Adrenal gland (tissue), 12 donors: ENCODE data around the gene KIF4A. TPM values are rescaled to one million over a fixed set of nuclear protein-coding genes. Genes with fewer than 3 reads are reported as not detected.
A peak's percentile ranks its signal among the peaks of the same experiment; 100 is the strongest.
"Not testable (repeated sequence)": the region's sequence is repeated elsewhere in the genome, so short reads cannot be mapped to it uniquely, and the experiment has no call there.

Source experiments
- DNase-seq, 7 donors: peaks; one replicate each; pipeline ENCODE4 v3.0.0-alpha.2; 2019 to 2020
- H3K27ac ChIP-seq, 5 donors: fragments of 200-600 bp; sonication (generic) in 4 of 5; 1 replicate in 3 of 5; 2 replicates in 2 of 5; pipeline versions ENCODE4 v1.5.1 to v1.8.0; 2016 to 2020; ENCODE audit warnings: mild to moderate bottlenecking in 1 of 5
- H3K27me3 ChIP-seq: fragments of 200-600 bp; 2 replicates; pipeline ENCODE4 v1.8.0; 2021
- H3K36me3 ChIP-seq, 2 donors: fragments of 200-600 bp; replicated peaks in 1 of 2; 1 replicate in 1 of 2; 2 replicates in 1 of 2; pipeline versions ENCODE4 v1.5.1 to v1.8.0; 2018 to 2022
- H3K4me1 ChIP-seq, 2 donors: fragments of 200-600 bp; replicated peaks in 1 of 2; 1 replicate in 1 of 2; 2 replicates in 1 of 2; pipeline versions ENCODE4 v1.5.1 to v1.8.0; 2018 to 2021
- H3K4me3 ChIP-seq, 4 donors: fragments of 200-600 bp; sonication (generic) in 3 of 4; one replicate each; pipeline ENCODE4 v1.5.1; 2016 to 2018
- H3K9me3 ChIP-seq, 3 donors: fragments of 200-600 bp; sonication (generic) in 1 of 3; replicated peaks in 1 of 3; 1 replicate in 2 of 3; 2 replicates in 1 of 3; pipeline versions ENCODE4 v1.5.1 to v1.8.0; 2016 to 2021
- POLR2A ChIP-seq, 2 donors: fragments of 450-650 bp; IDR thresholded peaks; one replicate each; pipeline ENCODE4 v1.6.1; 2017; ENCODE audit warnings: antibody characterized with exemption in 2 of 2, mild to moderate bottlenecking in 2 of 2, moderate library complexity in 1 of 2
- WGBS, 4 donors: extraction: QIAGEN DNeasy Blood & Tissue Kit in 2 of 4; methylation state at CpG; one replicate each; pipeline versions ENCODE4 v1.1.5 to v1.1.7; 2013 to 2017; 5-methylcytosine and 5-hydroxymethylcytosine counted together
- intact Hi-C, 2 donors: fragments of 100-400 bp; cut with DNase I; formaldehyde crosslinking; loops; one replicate each; pipeline versions ENCODE4 v1.14.1 to v1.15.0; 2022 to 2023
- polyA plus RNA-seq, 3 donors: library from polyadenylated mRNA; stranded (reverse); fragments of 200-250 nt in 2 of 3; fragments of 350-450 nt in 1 of 3; fragmentation: Illumina TruSeq in 1 of 3; extraction: RNeasy Lipid Tissue Mini Kit (QIAGEN cat#74804) in 1 of 3; gene quantifications; one replicate each; pipeline ENCODE4 v1.2.3, GENCODE V29; 2013 to 2014
- total RNA-seq, 9 donors: library from RNA; depleted of rRNA in 4 of 9; stranded (reverse); fragments of >200 nt in 4 of 9; fragments of 120-200 nt in 1 of 9; fragmentation: NEBNext Ultra II Directional in 1 of 9; extraction: Animal tissue kit (Norgen Biotek cat#: 25700) in 1 of 9; gene quantifications; one replicate each; pipeline versions ENCODE4 v1.1.0 to v1.2.4, GENCODE V29; 2013 to 2023
- TF ChIP-seq, protein P1 (sequence below), 6 experiments: fragments of 450-650 bp in 4 of 6; fragments of 200-600 bp in 2 of 6; sonication (generic) in 1 of 6; IDR thresholded peaks; 1 replicate in 5 of 6; 2 replicates in 1 of 6; pipeline versions ENCODE4 v1.5.1 to v1.8.0; 2016 to 2021; ENCODE audit warnings: antibody characterized with exemption in 6 of 6, mild to moderate bottlenecking in 2 of 6, moderate library complexity in 1 of 6
- donor health status: healthy with polysubstance abuse.
- donor health status: Bipolar disorder and iron deficiency.
- donor health status: DM: yes; HTN: yes; CAD: no.
- donor health status: DM: no; HTN: no; CAD: no.
- donor health status: DM: no; HTN: no; CAD: no.
- donor health status: DM: yes; HTN: yes; CAD: no.

The KIF4A gene
- total and polyA plus RNA-seq, 12 donors = 0.08 to 6.6 (median 0.44) TPM

DNA sequence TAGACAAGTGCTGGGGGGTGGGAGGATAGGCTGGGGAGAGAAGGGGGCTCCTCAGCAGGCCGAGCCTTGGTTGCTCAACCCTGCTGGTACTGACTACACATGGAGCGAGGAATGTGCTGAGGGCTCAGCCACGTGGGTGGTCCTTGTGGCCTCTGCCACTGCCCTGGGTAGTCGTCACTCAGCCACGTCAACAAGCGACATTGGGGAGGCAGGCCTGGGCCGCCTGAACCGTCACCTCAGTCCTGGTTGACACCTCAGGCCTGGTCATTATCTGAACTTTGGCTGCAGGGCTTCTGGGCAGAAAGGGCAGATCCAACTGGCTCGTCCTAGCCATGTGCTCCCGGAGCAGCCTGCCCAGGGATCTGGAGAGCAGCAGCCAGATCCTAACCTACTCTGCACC lies 70.5 kb downstream of the KIF4A start:
- Histone ChIP-seq H3K9me3 (no peaks in the 10 kb centered on the region), H3K4me3 (no peak overlapping the region), H3K27me3 (no peaks in the 10 kb centered on the region), H3K4me1 (no peaks in the 10 kb centered on the region), H3K27ac (no peak overlapping the region), H3K36me3 (no peaks in the 10 kb centered on the region)
- TF ChIP-seq, protein P1, sequence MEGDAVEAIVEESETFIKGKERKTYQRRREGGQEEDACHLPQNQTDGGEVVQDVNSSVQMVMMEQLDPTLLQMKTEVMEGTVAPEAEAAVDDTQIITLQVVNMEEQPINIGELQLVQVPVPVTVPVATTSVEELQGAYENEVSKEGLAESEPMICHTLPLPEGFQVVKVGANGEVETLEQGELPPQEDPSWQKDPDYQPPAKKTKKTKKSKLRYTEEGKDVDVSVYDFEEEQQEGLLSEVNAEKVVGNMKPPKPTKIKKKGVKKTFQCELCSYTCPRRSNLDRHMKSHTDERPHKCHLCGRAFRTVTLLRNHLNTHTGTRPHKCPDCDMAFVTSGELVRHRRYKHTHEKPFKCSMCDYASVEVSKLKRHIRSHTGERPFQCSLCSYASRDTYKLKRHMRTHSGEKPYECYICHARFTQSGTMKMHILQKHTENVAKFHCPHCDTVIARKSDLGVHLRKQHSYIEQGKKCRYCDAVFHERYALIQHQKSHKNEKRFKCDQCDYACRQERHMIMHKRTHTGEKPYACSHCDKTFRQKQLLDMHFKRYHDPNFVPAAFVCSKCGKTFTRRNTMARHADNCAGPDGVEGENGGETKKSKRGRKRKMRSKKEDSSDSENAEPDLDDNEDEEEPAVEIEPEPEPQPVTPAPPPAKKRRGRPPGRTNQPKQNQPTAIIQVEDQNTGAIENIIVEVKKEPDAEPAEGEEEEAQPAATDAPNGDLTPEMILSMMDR (IDR thresholded peaks at IDR 0.05) = no peak
- no peak for TF ChIP-seq POLR2A (IDR thresholded peaks at IDR 0.05)
- 80 to 96% (median 83%) methylated on average over 2 to 10 of the region's 10 CpGs; no CpG with 5 or more reads in 1 of the 4 donors for WGBS, 4 donors
- intact Hi-C loops = no loop called here
- DNase-seq = no peak

DNA sequence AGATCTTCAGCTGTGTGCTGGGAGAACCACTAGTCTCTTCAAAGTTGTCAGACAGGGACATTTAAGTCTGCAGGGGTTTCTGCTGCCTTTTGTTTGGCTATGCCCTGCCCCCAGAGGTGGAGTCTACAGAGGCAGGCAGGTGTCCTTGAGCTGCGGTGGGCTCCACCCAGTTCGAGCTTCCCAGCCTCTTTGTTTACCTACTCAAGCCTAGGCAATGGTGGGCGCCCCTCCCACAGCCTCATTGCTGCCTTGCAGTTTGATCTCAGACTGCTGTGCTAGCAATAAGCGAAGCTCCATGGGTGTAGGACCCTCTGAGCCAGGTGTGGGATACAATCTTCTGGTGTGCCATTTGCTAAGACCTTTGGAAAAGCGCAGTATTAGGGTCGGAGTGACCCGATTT lies 78.8 kb downstream of the KIF4A start:
- H3K27ac ChIP-seq, intact Hi-C loops, H3K4me3 ChIP-seq, DNase-seq, H3K36me3 ChIP-seq, H3K4me1 ChIP-seq, H3K9me3 ChIP-seq: not testable (repeated sequence)
- WGBS, 4 donors = 75 to 100% (median 85%) methylated on average over 1 to 7 of the region's 7 CpGs
- peaks cover 16% of the 10 kb centered on the region for H3K27me3 ChIP-seq

DNA sequence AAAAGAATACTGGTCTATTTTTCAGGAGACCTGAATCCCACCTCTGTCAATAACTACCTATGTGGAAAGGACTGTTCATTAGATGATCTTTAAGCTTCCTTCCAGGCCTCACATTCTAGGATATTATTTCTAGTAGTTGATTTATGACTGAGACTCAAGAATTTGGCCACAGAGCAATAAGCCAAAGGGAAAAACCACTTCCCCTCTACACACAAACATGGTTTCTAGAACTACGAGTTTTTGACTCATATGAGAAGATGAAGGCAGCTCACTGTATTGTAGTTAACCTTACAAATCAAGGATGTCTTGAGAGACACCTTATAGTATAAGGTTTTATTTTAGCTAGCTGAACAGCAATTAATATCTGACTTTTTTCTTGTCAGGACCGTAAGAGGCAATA lies 96.3 kb downstream of the KIF4A start:
- Histone ChIP-seq H3K27me3 (peaks cover under 1% of the 10 kb centered on the region), H3K36me3 (no peaks in the 10 kb centered on the region), H3K4me1 (no peaks in the 10 kb centered on the region), H3K4me3 (no peak overlapping the region), H3K9me3 (no peaks in the 10 kb centered on the region), H3K27ac (no peak overlapping the region)
- TF ChIP-seq POLR2A (IDR thresholded peaks at IDR 0.05) = no peak
- TF ChIP-seq, protein P1 (IDR thresholded peaks at IDR 0.05) = no peak
- intact Hi-C loops = no loop called here
- DNase-seq = no peak
- WGBS, 4 donors = 60 to 80% (median 70%) methylated on average over 2 of the region's 2 CpGs

DNA sequence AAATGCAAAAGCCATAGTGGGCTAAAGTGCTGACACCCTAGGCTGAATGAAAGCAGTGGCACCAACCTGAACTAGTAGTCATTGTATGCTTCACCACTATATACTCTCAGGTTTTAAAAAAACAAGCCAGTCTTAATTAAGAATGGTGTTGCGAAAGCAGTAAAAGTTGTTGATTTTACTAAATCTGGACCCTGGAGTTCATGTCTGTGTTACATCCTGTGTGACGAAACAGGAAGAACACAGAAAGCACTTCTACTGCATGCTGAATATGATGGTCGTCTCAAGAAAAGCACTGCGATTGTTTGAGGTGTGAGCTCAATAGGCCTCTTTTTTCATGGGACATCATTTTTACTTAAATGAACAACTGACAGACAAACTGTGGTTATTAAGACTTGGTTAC lies 109.0 kb downstream of the KIF4A start:
- WGBS, 4 donors = 50 to 76% (median 60%) methylated on average over 1 to 4 of the region's 4 CpGs
- Histone ChIP-seq H3K27me3 (peaks cover 7% of the 10 kb centered on the region), H3K4me3 (no peak overlapping the region), H3K4me1 (no peaks in the 10 kb centered on the region), H3K36me3 (no peaks in the 10 kb centered on the region), H3K27ac (peak overlapping the region in 1 of 5 donors; percentile 3), H3K9me3 (no peaks in the 10 kb centered on the region)
- TF ChIP-seq, protein P1 (IDR thresholded peaks at IDR 0.05) = no peak
- TF ChIP-seq POLR2A (IDR thresholded peaks at IDR 0.05) = no peak
- no peak for DNase-seq
- intact Hi-C loops = no loop called here

DNA sequence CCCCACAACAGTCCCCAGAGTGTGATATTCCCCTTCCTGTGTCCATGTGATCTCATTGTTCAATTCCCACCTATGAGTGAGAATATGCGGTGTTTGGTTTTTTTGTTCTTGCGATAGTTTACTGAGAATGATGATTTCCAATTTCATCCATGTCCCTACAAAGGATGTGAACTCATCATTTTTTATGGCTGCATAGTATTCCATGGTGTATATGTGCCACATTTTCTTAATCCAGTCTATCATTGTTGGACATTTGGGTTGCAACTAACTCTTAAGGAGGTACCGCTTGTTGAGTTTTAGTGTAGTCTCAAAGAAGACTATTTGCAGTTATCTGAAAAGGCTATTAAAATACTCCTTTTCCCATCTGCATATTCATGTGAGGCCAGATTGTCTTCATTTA lies 110.3 kb downstream of the KIF4A start:
- intact Hi-C loops, H3K27ac ChIP-seq, H3K4me1 ChIP-seq, H3K27me3 ChIP-seq, DNase-seq, H3K36me3 ChIP-seq, H3K4me3 ChIP-seq, H3K9me3 ChIP-seq: not testable (repeated sequence)
- WGBS, 4 donors = 80 to 100% (median 96%) methylated on average over 1 of the region's 3 CpGs
